Measurements from ENCODE around the gene LUZP1. TPM values are rescaled to one million over a fixed set of nuclear protein-coding genes. Genes with fewer than 3 reads are reported as not detected.

The LUZP1 gene
- total and polyA plus RNA-seq, 8 donors: 1.7 to 15.2 (median 6.1) TPM

DNA sequence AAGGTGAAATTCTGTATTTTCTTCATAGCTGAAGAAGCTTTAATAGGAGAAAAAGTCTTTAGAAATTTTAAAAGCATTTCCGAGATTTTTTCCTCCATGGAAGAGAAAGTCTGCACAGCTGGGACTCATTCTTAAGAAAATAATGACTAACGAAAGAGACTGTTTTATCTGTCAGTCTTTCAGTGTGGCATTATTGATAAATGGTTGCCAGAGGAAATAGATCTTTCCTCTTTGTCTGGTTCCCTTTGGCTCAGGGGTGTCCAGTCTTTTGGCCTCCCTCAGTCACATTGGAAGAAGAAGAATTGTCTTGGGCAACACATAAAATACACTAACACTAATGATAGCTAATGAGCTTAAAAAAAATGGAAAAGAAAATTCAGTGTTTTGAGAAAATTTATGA, 99.5 kb downstream of the LUZP1 start:
- Histone ChIP-seq H3K36me3 (peaks cover 0 to 35% (median 2%) of the 10 kb centered on the region in 3 donors), H3K27ac (no peak overlapping the region), H3K9me3 (no peaks in the 10 kb centered on the region), H3K4me1 (no peaks in the 10 kb centered on the region), H3K27me3 (no peaks in the 10 kb centered on the region), H3K4me3 (no peak overlapping the region)
- no peak for FAIRE-seq
- no peak for DNase-seq
- WGBS, 2 donors: 72 to 78% methylated on average over 2 of the region's 2 CpGs
- no peak for ATAC-seq
- TF ChIP-seq, protein P1, sequence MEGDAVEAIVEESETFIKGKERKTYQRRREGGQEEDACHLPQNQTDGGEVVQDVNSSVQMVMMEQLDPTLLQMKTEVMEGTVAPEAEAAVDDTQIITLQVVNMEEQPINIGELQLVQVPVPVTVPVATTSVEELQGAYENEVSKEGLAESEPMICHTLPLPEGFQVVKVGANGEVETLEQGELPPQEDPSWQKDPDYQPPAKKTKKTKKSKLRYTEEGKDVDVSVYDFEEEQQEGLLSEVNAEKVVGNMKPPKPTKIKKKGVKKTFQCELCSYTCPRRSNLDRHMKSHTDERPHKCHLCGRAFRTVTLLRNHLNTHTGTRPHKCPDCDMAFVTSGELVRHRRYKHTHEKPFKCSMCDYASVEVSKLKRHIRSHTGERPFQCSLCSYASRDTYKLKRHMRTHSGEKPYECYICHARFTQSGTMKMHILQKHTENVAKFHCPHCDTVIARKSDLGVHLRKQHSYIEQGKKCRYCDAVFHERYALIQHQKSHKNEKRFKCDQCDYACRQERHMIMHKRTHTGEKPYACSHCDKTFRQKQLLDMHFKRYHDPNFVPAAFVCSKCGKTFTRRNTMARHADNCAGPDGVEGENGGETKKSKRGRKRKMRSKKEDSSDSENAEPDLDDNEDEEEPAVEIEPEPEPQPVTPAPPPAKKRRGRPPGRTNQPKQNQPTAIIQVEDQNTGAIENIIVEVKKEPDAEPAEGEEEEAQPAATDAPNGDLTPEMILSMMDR (IDR thresholded peaks at IDR 0.05): no peak
- intact Hi-C loops (cut with DNase I): no loop called here

GRCh38 chr1:23066075-23066474, 102.6 kb downstream of the LUZP1 start:
- Histone ChIP-seq H3K9me3 (no peaks in the 10 kb centered on the region), H3K27me3 (no peaks in the 10 kb centered on the region), H3K36me3 (peaks cover 0 to 16% (median 2%) of the 10 kb centered on the region in 3 donors), H3K27ac (no peak overlapping the region), H3K4me3 (no peak overlapping the region), H3K4me1 (no peaks in the 10 kb centered on the region)
- intact Hi-C loops (cut with DNase I): no loop called here
- 89 to 95% methylated on average over 2 of the region's 2 CpGs for WGBS, 2 donors
- TF ChIP-seq, protein P1 (IDR thresholded peaks at IDR 0.05): no peak
- no peak for ATAC-seq
- no peak for FAIRE-seq
- DNase-seq: no peak

- Histone ChIP-seq H3K36me3 (peaks cover 0 to 18% (median 2%) of the 10 kb centered on the region in 3 donors), H3K4me1 (no peaks in the 10 kb centered on the region), H3K4me3 (no peak overlapping the region), H3K9me3 (no peaks in the 10 kb centered on the region), H3K27me3 (no peaks in the 10 kb centered on the region), H3K27ac (no peak overlapping the region)
- ATAC-seq (no peak), DNase-seq (no peak), FAIRE-seq (no peak)
- 79 to 88% methylated on average over 2 of the region's 2 CpGs for WGBS, 2 donors
- intact Hi-C loops (cut with DNase I): no loop called here
- TF ChIP-seq, protein P1 (IDR thresholded peaks at IDR 0.05): no peak
Observed at GRCh38 chr1:23065385-23065784, 103.3 kb downstream of the LUZP1 start.

DNA sequence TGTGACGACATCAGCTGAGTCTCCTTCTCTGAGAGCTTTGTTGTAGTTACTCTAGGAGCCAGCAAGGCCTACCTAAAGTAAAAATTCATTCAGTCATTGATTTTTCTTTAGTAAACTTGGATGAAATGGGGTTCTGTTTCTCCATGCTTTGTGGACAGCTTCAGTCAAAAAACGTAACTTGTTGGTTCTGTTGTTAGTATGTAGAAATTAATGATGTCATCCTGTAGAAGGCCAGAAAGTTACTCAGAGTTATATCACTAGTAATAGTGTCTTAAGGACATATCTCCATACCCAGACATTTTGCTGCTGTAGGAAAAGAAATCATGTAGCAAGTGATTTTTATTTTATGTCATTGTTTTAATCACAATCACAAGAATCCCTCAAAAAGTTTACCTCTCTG, 106.4 kb downstream of the LUZP1 start:
- no peak for DNase-seq
- FAIRE-seq: no peak
- peaks cover 0 to 33% (median 7%) of the 10 kb centered on the region in 3 donors for H3K36me3 ChIP-seq
- no peaks in the 10 kb centered on the region for H3K27me3 ChIP-seq
- no peaks in the 10 kb centered on the region for H3K9me3 ChIP-seq
- intact Hi-C loops (cut with DNase I): no loop called here
- ATAC-seq: no peak
- no peak overlapping the region for H3K27ac ChIP-seq
- WGBS, 2 donors: 88 to 95% methylated on average over 2 of the region's 2 CpGs
- TF ChIP-seq, protein P1 (IDR thresholded peaks at IDR 0.05): no peak
- no peaks in the 10 kb centered on the region for H3K4me1 ChIP-seq
- no peak overlapping the region for H3K4me3 ChIP-seq

- H3K27me3 ChIP-seq: no peaks in the 10 kb centered on the region
- peaks cover 0 to 50% (median 9%) of the 10 kb centered on the region in 3 donors for H3K36me3 ChIP-seq
- no peaks in the 10 kb centered on the region for H3K4me1 ChIP-seq
- TF ChIP-seq, protein P1 (IDR thresholded peaks at IDR 0.05): no peak
- ATAC-seq (no peak), DNase-seq (no peak), FAIRE-seq (no peak)
- H3K9me3 ChIP-seq: no peaks in the 10 kb centered on the region
- no peak overlapping the region for H3K27ac ChIP-seq
- no peak overlapping the region for H3K4me3 ChIP-seq
- intact Hi-C loops (cut with DNase I): no loop called here
- 93 to 94% methylated on average over 5 of the region's 5 CpGs for WGBS, 2 donors
Observed at GRCh38 chr1:23057301-23057700, 111.4 kb downstream of the LUZP1 start.
